HEK293 (cell line): Measurements from ENCODE around the gene EBLN1.
A peak's percentile ranks its signal among the peaks of the same experiment; 100 is the strongest.

Experiments used
- CTCF ChIA-PET: fragments of 350-600 bp; formaldehyde crosslinking; extraction: SDS; loops from one replicate; lab custom pipeline; 2021; ENCODE audit warnings: antibody characterized with exemption; lab: Yijun Ruan, JAX
- POLR2A ChIA-PET: fragments of 300-600 bp; formaldehyde crosslinking; extraction: SDS; loops from one replicate; lab custom pipeline; 2020; ENCODE audit warnings: antibody characterized with exemption, inconsistent platforms; lab: Yijun Ruan, JAX
- H3K27ac ChIP-seq: fragments of 200-500 bp; sonication (Bioruptor generic); 2 replicates; pipeline ENCODE4 v1.5.1; 2014; ENCODE audit warnings: low read depth, low read length, control low read depth, inconsistent platforms; ENCODE audit errors: extremely low read depth
- H3K36me3 ChIP-seq, 2 experiments: fragments of 200-500 bp in 1 of 2; sonication (Bioruptor generic) in 1 of 2; 1 replicate in 1 of 2; 2 replicates in 1 of 2; pipeline ENCODE4 v1.5.1; 2014 to 2017; ENCODE audit warnings: inconsistent platforms in 2 of 2, low read length in 2 of 2; ENCODE audit not compliant: control insufficient read depth in 2 of 2, insufficient read depth in 1 of 2
- H3K4me1 ChIP-seq: fragments of 200-500 bp; sonication (Bioruptor generic); 2 replicates; pipeline ENCODE4 v1.5.1; 2014; ENCODE audit warnings: mild to moderate bottlenecking, low read length, inconsistent platforms; ENCODE audit not compliant: control insufficient read depth, insufficient read depth
- H3K4me3 ChIP-seq: 2 replicates; pipeline ENCODE4 v1.5.1; 2011; ENCODE audit warnings: low read depth, mild to moderate bottlenecking, control low read depth, low read length, moderate library complexity
- H3K9me3 ChIP-seq: fragments of 200-500 bp; sonication (Bioruptor generic); 2 replicates; pipeline ENCODE4 v1.5.1; 2014; ENCODE audit warnings: low read depth, low read length, inconsistent platforms; ENCODE audit not compliant: control insufficient read depth, insufficient read depth
- KLF1 ChIP-seq: fragments of 450-650 bp; formaldehyde crosslinking; IDR thresholded peaks from 2 replicates; pipeline ENCODE4 v1.5.1; 2016; ENCODE audit warnings: missing biosample characterization, missing genetic modification characterization
- KLF10 ChIP-seq: fragments of 450-650 bp; IDR thresholded peaks from 2 replicates; pipeline ENCODE4 v1.5.1; 2018; ENCODE audit warnings: missing biosample characterization, mild to moderate bottlenecking, missing genetic modification characterization
- KLF16 ChIP-seq: fragments of 450-650 bp; formaldehyde crosslinking; IDR thresholded peaks from 2 replicates; pipeline ENCODE4 v1.5.1; 2017; ENCODE audit warnings: missing biosample characterization, missing genetic modification characterization
- OSR2 ChIP-seq: fragments of 450-650 bp; formaldehyde crosslinking; IDR thresholded peaks from 2 replicates; pipeline ENCODE4 v1.5.1; 2016; ENCODE audit warnings: missing biosample characterization, missing genetic modification characterization
- SCRT2 ChIP-seq: fragments of 450-650 bp; formaldehyde crosslinking; IDR thresholded peaks from 2 replicates; pipeline ENCODE4 v1.5.1; 2016; ENCODE audit warnings: missing biosample characterization, missing genetic modification characterization
- SP3 ChIP-seq: fragments of 450-650 bp; formaldehyde crosslinking; IDR thresholded peaks from 2 replicates; pipeline ENCODE4 v1.5.1; 2016; ENCODE audit warnings: missing biosample characterization, missing genetic modification characterization
- SP7 ChIP-seq: fragments of 450-650 bp; formaldehyde crosslinking; IDR thresholded peaks from 2 replicates; pipeline ENCODE4 v1.5.1; 2016; ENCODE audit warnings: missing biosample characterization, missing genetic modification characterization
- ZBTB21 ChIP-seq: fragments of 450-650 bp; formaldehyde crosslinking; IDR thresholded peaks from 2 replicates; pipeline ENCODE4 v1.5.1; 2017; ENCODE audit warnings: missing biosample characterization, missing genetic modification characterization
- ZBTB8A ChIP-seq: fragments of 450-650 bp; formaldehyde crosslinking; IDR thresholded peaks from 2 replicates; pipeline ENCODE4 v1.5.1; 2016; ENCODE audit warnings: missing biosample characterization, missing genetic modification characterization
- ZEB2 ChIP-seq: fragments of 450-650 bp; formaldehyde crosslinking; IDR thresholded peaks from 2 replicates; pipeline ENCODE4 v1.5.1; 2016; ENCODE audit warnings: missing biosample characterization, missing genetic modification characterization
- ZFP37 ChIP-seq: fragments of 450-650 bp; formaldehyde crosslinking; IDR thresholded peaks from 2 replicates; pipeline ENCODE4 v1.5.1; 2016; ENCODE audit warnings: missing biosample characterization, missing genetic modification characterization
- ZFP69B ChIP-seq: fragments of 450-650 bp; formaldehyde crosslinking; IDR thresholded peaks from 2 replicates; pipeline ENCODE4 v1.5.1; 2016; ENCODE audit warnings: missing biosample characterization, missing genetic modification characterization
- ZNF175 ChIP-seq: fragments of 450-650 bp; formaldehyde crosslinking; IDR thresholded peaks from 2 replicates; pipeline ENCODE4 v1.5.1; 2016; ENCODE audit warnings: missing biosample characterization, missing genetic modification characterization
- ZNF335 ChIP-seq: fragments of 450-650 bp; formaldehyde crosslinking; conservative IDR thresholded peaks from 2 replicates; pipeline ENCODE4 v1.5.1; 2016; ENCODE audit warnings: missing biosample characterization, missing genetic modification characterization
- ZNF354C ChIP-seq: fragments of 450-650 bp; formaldehyde crosslinking; IDR thresholded peaks from 2 replicates; pipeline ENCODE4 v1.5.1; 2016; ENCODE audit warnings: missing biosample characterization, missing genetic modification characterization, low read depth, borderline replicate concordance
- ZNF366 ChIP-seq: fragments of 450-650 bp; formaldehyde crosslinking; conservative IDR thresholded peaks from 2 replicates; pipeline ENCODE4 v1.5.1; 2016; ENCODE audit warnings: missing biosample characterization, missing genetic modification characterization
- ZNF394 ChIP-seq: fragments of 450-650 bp; formaldehyde crosslinking; IDR thresholded peaks from 2 replicates; pipeline ENCODE4 v1.5.1; 2016; ENCODE audit warnings: missing biosample characterization, missing genetic modification characterization, mild to moderate bottlenecking, moderate library complexity, borderline replicate concordance
- ZNF544 ChIP-seq: fragments of 450-650 bp; formaldehyde crosslinking; IDR thresholded peaks from 2 replicates; pipeline ENCODE4 v1.5.0; 2017; ENCODE audit warnings: missing biosample characterization, missing genetic modification characterization
- ZNF621 ChIP-seq: fragments of 450-650 bp; formaldehyde crosslinking; IDR thresholded peaks from 2 replicates; pipeline ENCODE4 v1.5.1; 2017; ENCODE audit warnings: missing biosample characterization, missing genetic modification characterization
- ZNF629 ChIP-seq: fragments of 450-650 bp; formaldehyde crosslinking; IDR thresholded peaks from 2 replicates; pipeline ENCODE4 v1.5.1; 2017; ENCODE audit warnings: missing biosample characterization, missing genetic modification characterization
- ZNF843 ChIP-seq: fragments of 450-650 bp; formaldehyde crosslinking; IDR thresholded peaks from 2 replicates; pipeline ENCODE4 v1.5.1; 2016; ENCODE audit warnings: missing biosample characterization, missing genetic modification characterization
- TF ChIP-seq, protein P1 (sequence below): fragments of 450-650 bp; formaldehyde crosslinking; IDR thresholded peaks from 2 replicates; pipeline ENCODE4 v1.5.1; 2016; ENCODE audit warnings: missing biosample characterization, missing genetic modification characterization
- TF ChIP-seq, protein P2 (sequence below): fragments of 450-650 bp; formaldehyde crosslinking; IDR thresholded peaks from 2 replicates; pipeline ENCODE4 v1.5.1; 2016; ENCODE audit warnings: missing biosample characterization, missing genetic modification characterization
- TF ChIP-seq, protein P3 (sequence below): fragments of 450-650 bp; formaldehyde crosslinking; IDR thresholded peaks from 2 replicates; pipeline ENCODE4 v1.5.1; 2016; ENCODE audit warnings: missing biosample characterization, missing genetic modification characterization
- TF ChIP-seq, protein P4 (sequence below): fragments of 450-650 bp; formaldehyde crosslinking; conservative IDR thresholded peaks from 2 replicates; pipeline ENCODE4 v1.5.1; 2016; ENCODE audit warnings: low read depth, missing biosample characterization, missing genetic modification characterization
- TF ChIP-seq, protein P5 (sequence below): fragments of 450-650 bp; IDR thresholded peaks from 2 replicates; pipeline ENCODE4 v1.5.1; 2018; ENCODE audit warnings: missing biosample characterization, missing genetic modification characterization

Gene EBLN1

DNA sequence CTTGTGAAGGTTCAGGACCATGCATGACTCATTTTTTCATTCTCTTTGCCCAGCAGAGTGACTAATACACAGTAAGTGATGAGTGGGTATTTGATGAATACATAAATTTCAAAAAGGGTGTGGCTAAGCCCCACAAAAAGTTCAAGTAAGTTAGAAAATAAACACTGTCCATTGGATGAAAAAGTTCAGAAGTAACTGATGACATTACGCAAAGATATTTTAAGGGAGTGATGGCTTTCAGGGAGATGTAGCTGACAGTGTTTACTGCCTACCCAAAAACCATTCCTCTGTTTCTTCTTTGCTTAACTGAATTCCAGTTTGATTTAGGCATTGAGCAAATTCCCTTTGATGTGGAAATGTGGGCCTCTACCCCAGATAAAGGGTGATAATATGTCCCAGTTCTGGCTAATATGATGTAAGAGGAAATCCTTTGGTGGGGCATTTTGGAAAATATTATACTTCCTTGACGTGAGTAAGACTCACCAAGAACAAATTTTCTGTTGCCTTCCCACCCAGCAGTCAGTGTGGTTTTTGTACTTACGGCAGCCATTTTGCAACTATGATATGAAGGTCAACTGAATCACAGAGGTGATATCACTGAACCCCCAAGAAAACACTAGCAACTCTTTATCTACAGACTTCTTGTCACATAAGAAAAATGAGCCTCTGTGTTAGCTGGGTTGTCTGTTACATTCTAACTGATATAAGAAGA lies 29.0 kb upstream of the EBLN1 start:
- Histone ChIP-seq H3K27ac (peak overlapping the region; percentile 28), H3K36me3 (no peaks in the 10 kb centered on the region), H3K4me1 (peaks cover 14% of the 10 kb centered on the region), H3K9me3 (no peaks in the 10 kb centered on the region), H3K4me3 (no peak overlapping the region)
- ChIA-PET POLR2A (no interaction called here), CTCF (interaction anchor here (0.7 kb wide), 1 partner anchor 61 kb away, joined by 3 read pairs; no protein-coding TSS in a partner anchor)
- TF ChIP-seq, protein P1, sequence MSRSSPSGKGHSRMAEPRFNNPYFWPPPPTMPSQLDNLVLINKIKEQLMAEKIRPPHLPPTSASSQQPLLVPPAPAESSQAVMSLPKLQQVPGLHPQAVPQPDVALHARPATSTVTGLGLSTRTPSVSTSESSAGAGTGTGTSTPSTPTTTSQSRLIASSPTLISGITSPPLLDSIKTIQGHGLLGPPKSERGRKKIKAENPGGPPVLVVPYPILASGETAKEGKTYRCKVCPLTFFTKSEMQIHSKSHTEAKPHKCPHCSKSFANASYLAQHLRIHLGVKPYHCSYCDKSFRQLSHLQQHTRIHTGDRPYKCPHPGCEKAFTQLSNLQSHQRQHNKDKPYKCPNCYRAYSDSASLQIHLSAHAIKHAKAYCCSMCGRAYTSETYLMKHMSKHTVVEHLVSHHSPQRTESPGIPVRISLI (tag by site-specific recombination) = peak; percentile 85
- TF ChIP-seq, protein P2, sequence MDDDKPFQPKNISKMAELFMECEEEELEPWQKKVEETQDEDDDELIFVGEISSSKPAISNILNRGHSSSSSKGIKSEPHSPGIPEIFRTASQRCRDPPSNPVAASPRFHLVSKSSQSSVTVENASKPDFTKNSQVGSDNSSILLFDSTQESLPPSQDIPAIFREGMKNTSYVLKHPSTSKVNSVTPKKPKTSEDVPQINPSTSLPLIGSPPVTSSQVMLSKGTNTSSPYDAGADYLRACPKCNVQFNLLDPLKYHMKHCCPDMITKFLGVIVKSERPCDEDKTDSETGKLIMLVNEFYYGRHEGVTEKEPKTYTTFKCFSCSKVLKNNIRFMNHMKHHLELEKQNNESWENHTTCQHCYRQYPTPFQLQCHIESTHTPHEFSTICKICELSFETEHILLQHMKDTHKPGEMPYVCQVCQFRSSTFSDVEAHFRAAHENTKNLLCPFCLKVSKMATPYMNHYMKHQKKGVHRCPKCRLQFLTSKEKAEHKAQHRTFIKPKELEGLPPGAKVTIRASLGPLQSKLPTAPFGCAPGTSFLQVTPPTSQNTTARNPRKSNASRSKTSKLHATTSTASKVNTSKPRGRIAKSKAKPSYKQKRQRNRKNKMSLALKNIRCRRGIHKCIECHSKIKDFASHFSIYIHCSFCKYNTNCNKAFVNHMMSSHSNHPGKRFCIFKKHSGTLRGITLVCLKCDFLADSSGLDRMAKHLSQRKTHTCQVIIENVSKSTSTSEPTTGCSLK = no peak
- TF ChIP-seq OSR2 (tag by site-specific recombination) (peak; percentile 49; the same call in 1 of the 2 replicates), ZFP37 (peak; percentile 16; the same call in 1 of the 2 replicates), ZNF366 (tag by site-specific recombination) (0 out of 2 replicates have a peak, but pooled peaks have one; percentile 24), ZNF621 (no peak), ZNF335 (tag by site-specific recombination) (peak; percentile 88), SP3 (tag by site-specific recombination) (peak; percentile 42), SCRT2 (tag by site-specific recombination) (peak; percentile 9; the same call in 1 of the 2 replicates), SP7 (tag by site-specific recombination) (peak; percentile 69), KLF10 (peak; percentile 77), ZFP69B (tag by site-specific recombination) (peak; percentile 87), ZNF544 (no peak), ZNF843 (tag by site-specific recombination) (0 out of 2 replicates have a peak, but pooled peaks have one; percentile 47), ZNF354C (tag by site-specific recombination) (no peak), ZNF629 (tag by site-specific recombination) (peak; percentile 79), KLF16 (tag by site-specific recombination) (peak; percentile 9; the same call in 1 of the 2 replicates), ZNF175 (tag by site-specific recombination) (no peak), KLF1 (tag by site-specific recombination) (peak; percentile 50; the same call in 1 of the 2 replicates), ZBTB21 (tag by site-specific recombination) (peak; percentile 62; the same call in 1 of the 2 replicates), ZBTB8A (tag by site-specific recombination) (no peak), ZEB2 (0 out of 2 replicates have a peak, but pooled peaks have one; percentile 91), ZNF394 (tag by site-specific recombination) (peak; percentile 47)
- TF ChIP-seq, protein P3, sequence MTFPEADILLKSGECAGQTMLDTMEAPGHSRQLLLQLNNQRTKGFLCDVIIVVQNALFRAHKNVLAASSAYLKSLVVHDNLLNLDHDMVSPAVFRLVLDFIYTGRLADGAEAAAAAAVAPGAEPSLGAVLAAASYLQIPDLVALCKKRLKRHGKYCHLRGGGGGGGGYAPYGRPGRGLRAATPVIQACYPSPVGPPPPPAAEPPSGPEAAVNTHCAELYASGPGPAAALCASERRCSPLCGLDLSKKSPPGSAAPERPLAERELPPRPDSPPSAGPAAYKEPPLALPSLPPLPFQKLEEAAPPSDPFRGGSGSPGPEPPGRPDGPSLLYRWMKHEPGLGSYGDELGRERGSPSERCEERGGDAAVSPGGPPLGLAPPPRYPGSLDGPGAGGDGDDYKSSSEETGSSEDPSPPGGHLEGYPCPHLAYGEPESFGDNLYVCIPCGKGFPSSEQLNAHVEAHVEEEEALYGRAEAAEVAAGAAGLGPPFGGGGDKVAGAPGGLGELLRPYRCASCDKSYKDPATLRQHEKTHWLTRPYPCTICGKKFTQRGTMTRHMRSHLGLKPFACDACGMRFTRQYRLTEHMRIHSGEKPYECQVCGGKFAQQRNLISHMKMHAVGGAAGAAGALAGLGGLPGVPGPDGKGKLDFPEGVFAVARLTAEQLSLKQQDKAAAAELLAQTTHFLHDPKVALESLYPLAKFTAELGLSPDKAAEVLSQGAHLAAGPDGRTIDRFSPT (tag by site-specific recombination) = peak; percentile 61; the same call in 1 of the 2 replicates
- TF ChIP-seq, protein P4, sequence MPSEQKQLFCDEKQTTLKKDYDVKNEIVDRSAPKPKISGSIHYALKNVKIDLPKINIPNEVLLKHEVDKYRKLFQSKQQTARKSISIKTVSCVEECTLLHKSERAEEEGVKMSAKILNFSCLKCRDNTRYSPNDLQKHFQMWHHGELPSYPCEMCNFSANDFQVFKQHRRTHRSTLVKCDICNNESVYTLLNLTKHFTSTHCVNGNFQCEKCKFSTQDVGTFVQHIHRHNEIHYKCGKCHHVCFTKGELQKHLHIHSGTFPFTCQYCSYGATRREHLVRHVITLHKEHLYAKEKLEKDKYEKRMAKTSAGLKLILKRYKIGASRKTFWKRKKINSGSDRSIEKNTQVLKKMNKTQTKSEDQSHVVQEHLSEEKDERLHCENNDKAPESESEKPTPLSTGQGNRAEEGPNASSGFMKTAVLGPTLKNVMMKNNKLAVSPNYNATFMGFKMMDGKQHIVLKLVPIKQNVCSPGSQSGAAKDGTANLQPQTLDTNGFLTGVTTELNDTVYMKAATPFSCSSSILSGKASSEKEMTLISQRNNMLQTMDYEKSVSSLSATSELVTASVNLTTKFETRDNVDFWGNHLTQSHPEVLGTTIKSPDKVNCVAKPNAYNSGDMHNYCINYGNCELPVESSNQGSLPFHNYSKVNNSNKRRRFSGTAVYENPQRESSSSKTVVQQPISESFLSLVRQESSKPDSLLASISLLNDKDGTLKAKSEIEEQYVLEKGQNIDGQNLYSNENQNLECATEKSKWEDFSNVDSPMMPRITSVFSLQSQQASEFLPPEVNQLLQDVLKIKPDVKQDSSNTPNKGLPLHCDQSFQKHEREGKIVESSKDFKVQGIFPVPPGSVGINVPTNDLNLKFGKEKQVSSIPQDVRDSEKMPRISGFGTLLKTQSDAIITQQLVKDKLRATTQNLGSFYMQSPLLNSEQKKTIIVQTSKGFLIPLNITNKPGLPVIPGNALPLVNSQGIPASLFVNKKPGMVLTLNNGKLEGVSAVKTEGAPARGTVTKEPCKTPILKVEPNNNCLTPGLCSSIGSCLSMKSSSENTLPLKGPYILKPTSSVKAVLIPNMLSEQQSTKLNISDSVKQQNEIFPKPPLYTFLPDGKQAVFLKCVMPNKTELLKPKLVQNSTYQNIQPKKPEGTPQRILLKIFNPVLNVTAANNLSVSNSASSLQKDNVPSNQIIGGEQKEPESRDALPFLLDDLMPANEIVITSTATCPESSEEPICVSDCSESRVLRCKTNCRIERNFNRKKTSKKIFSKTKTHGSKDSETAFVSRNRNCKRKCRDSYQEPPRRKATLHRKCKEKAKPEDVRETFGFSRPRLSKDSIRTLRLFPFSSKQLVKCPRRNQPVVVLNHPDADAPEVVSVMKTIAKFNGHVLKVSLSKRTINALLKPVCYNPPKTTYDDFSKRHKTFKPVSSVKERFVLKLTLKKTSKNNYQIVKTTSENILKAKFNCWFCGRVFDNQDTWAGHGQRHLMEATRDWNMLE = peak; percentile 49
- TF ChIP-seq, protein P5, sequence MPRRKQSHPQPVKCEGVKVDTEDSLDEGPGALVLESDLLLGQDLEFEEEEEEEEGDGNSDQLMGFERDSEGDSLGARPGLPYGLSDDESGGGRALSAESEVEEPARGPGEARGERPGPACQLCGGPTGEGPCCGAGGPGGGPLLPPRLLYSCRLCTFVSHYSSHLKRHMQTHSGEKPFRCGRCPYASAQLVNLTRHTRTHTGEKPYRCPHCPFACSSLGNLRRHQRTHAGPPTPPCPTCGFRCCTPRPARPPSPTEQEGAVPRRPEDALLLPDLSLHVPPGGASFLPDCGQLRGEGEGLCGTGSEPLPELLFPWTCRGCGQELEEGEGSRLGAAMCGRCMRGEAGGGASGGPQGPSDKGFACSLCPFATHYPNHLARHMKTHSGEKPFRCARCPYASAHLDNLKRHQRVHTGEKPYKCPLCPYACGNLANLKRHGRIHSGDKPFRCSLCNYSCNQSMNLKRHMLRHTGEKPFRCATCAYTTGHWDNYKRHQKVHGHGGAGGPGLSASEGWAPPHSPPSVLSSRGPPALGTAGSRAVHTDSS (tag by site-specific recombination) = no peak
